Gastroesophageal sphincter (tissue), 4 donors: ENCODE data around the gene LFNG. TPM values are rescaled to one million over a fixed set of nuclear protein-coding genes. Genes with fewer than 3 reads are reported as not detected.
"Not testable (repeated sequence)": the region's sequence is repeated elsewhere in the genome, so short reads cannot be mapped to it uniquely, and the experiment has no call there.

Experiments used
- ATAC-seq: fragments of 150-250 bp; one replicate; pipeline ENCODE4 v1.9.1; 2016; ENCODE audit warnings: mild to moderate bottlenecking, moderate library complexity
- H3K27ac ChIP-seq, 4 donors: fragments of 200-600 bp; sonication (generic) in 3 of 4; 1 replicate in 3 of 4; 2 replicates in 1 of 4; pipeline ENCODE4 v1.5.1; 2016 to 2019
- H3K27me3 ChIP-seq: fragments of 200-600 bp; sonication (generic); one replicate; pipeline ENCODE4 v1.5.1; 2019
- H3K36me3 ChIP-seq, 2 donors: fragments of 200-600 bp; sonication (generic); one replicate each; pipeline ENCODE4 v1.5.1; 2019; ENCODE audit warnings: control low read depth in 1 of 2
- H3K4me1 ChIP-seq, 3 donors: fragments of 200-600 bp; sonication (generic); 1 replicate in 2 of 3; 2 replicates in 1 of 3; pipeline ENCODE4 v1.5.1; 2016 to 2019; ENCODE audit warnings: control low read depth in 2 of 3
- H3K4me3 ChIP-seq, 2 donors: fragments of 200-600 bp; sonication (generic); one replicate each; pipeline ENCODE4 v1.5.1; 2019; ENCODE audit warnings: mild to moderate bottlenecking in 1 of 2, moderate library complexity in 1 of 2
- H3K9me3 ChIP-seq, 3 donors: fragments of 200-600 bp; sonication (generic); one replicate each; pipeline ENCODE4 v1.5.1; 2017 to 2019; ENCODE audit warnings: control low read depth in 2 of 3
- CTCF ChIP-seq, 4 experiments: fragments of 200-600 bp in 2 of 4; fragments of 450-650 bp in 2 of 4; sonication (generic) in 1 of 4; IDR thresholded peaks; one replicate each; pipeline ENCODE4 v1.5.1; 2017 to 2019; ENCODE audit warnings: antibody characterized with exemption in 4 of 4, mild to moderate bottlenecking in 2 of 4, moderate library complexity in 2 of 4
- EP300 ChIP-seq: sonication (generic); formaldehyde crosslinking; IDR thresholded peaks from one replicate; pipeline ENCODE4 v1.6.1; 2017; ENCODE audit warnings: antibody characterized with exemption, mild to moderate bottlenecking
- POLR2A ChIP-seq, 2 donors: fragments of 450-650 bp; IDR thresholded peaks; one replicate each; pipeline ENCODE4 v1.6.1; 2017; ENCODE audit warnings: antibody characterized with exemption in 2 of 2, mild to moderate bottlenecking in 2 of 2, moderate library complexity in 1 of 2
- POLR2AphosphoS5 ChIP-seq: sonication (generic); formaldehyde crosslinking; IDR thresholded peaks from one replicate; pipeline ENCODE4 v1.6.1; 2017; ENCODE audit warnings: antibody characterized with exemption
- WGBS, 2 donors: methylation state at CpG; one replicate each; pipeline ENCODE4 v1.1.5; 2018; ENCODE audit warnings: low coverage in 1 of 2; 5-methylcytosine and 5-hydroxymethylcytosine counted together
- total RNA-seq, 4 donors: library from RNA; depleted of rRNA; stranded (reverse); fragments of >200 nt; gene quantifications; one replicate each; pipeline ENCODE4 v1.1.0, GENCODE V29; 2016

The LFNG gene
- total RNA-seq, 4 donors from 2014 or later = 4.4 to 9.8 (median 8.4) TPM

GRCh38 chr7:2534214-2534613 is 14.6 kb downstream of the LFNG start:
- not testable (repeated sequence) for H3K9me3 ChIP-seq, H3K4me3 ChIP-seq, H3K27ac ChIP-seq, ATAC-seq
- peaks cover 0 to 26% (median 13%) of the 10 kb centered on the region in 3 donors for H3K4me1 ChIP-seq
- WGBS, 2 donors = no CpG with 5 or more reads among the region's 34 CpGs
- peaks cover 27% of the 10 kb centered on the region for H3K27me3 ChIP-seq
- peaks cover 0 to 16% of the 10 kb centered on the region in 2 donors for H3K36me3 ChIP-seq

GRCh38 chr7:2535872-2536627 is 16.5 kb downstream of the LFNG start:
- peaks cover 0 to 34% of the 10 kb centered on the region in 2 donors for H3K36me3 ChIP-seq
- H3K27ac ChIP-seq, H3K9me3 ChIP-seq, H3K27me3 ChIP-seq, H3K4me3 ChIP-seq, H3K4me1 ChIP-seq, ATAC-seq: not testable (repeated sequence)
- WGBS, 2 donors = 50% methylated on average over 1 of the region's 19 CpGs; no CpG with 5 or more reads in 1 of the 2 donors

GRCh38 chr7:2537981-2538851 is 18.6 kb downstream of the LFNG start:
- TF ChIP-seq POLR2AphosphoS5 (no peak), CTCF (IDR thresholded peaks at IDR 0.05) (no peak), EP300 (no peak), POLR2A (IDR thresholded peaks at IDR 0.05) (no peak)
- WGBS, 2 donors = 100% methylated on average over 7 of the region's 47 CpGs; no CpG with 5 or more reads in 1 of the 2 donors
- no peak for ATAC-seq
- Histone ChIP-seq H3K4me1 (no peaks in the 10 kb centered on the region), H3K27ac (no peak overlapping the region), H3K4me3 (no peak overlapping the region), H3K36me3 (peaks cover 0 to 56% of the 10 kb centered on the region in 2 donors), H3K27me3 (no peaks in the 10 kb centered on the region), H3K9me3 (no peaks in the 10 kb centered on the region)

- H3K36me3 ChIP-seq = peaks cover 0 to 66% of the 10 kb centered on the region in 2 donors
- no peaks in the 10 kb centered on the region for H3K9me3 ChIP-seq
- ATAC-seq = no peak
- WGBS, 2 donors = no CpG with 5 or more reads among the region's 32 CpGs
- no peak for TF ChIP-seq CTCF (IDR thresholded peaks at IDR 0.05)
- no peak for TF ChIP-seq EP300
- no peak for TF ChIP-seq POLR2AphosphoS5
- TF ChIP-seq POLR2A (IDR thresholded peaks at IDR 0.05) = no peak
- no peak overlapping the region for H3K4me3 ChIP-seq
- H3K4me1 ChIP-seq = no peaks in the 10 kb centered on the region
- no peaks in the 10 kb centered on the region for H3K27me3 ChIP-seq
- H3K27ac ChIP-seq = no peak overlapping the region
Observed at GRCh38 chr7:2539031-2539911, 19.7 kb downstream of the LFNG start.

- H3K27me3 ChIP-seq = no peaks in the 10 kb centered on the region
- H3K4me1 ChIP-seq = no peaks in the 10 kb centered on the region
- TF ChIP-seq POLR2A (IDR thresholded peaks at IDR 0.05) (no peak), POLR2AphosphoS5 (no peak), CTCF (IDR thresholded peaks at IDR 0.05) (no peak), EP300 (no peak)
- no peaks in the 10 kb centered on the region for H3K9me3 ChIP-seq
- peaks cover 0 to 75% of the 10 kb centered on the region in 2 donors for H3K36me3 ChIP-seq
- no peak overlapping the region for H3K27ac ChIP-seq
- ATAC-seq = no peak
- WGBS, 2 donors = 93 to 100% methylated on average over 1 to 5 of the region's 7 CpGs
- no peak overlapping the region for H3K4me3 ChIP-seq
Observed at GRCh38 chr7:2540133-2540532, 20.6 kb downstream of the LFNG start.
